Keratinocyte (primary cell): Measurements from ENCODE around the gene TRIP11. TPM values are rescaled to one million over a fixed set of nuclear protein-coding genes. Genes with fewer than 3 reads are reported as not detected.

ENCODE experiments used
- DNase-seq: peaks from one replicate; pipeline ENCODE4 v3.0.0-alpha.2; 2011; ENCODE audit warnings: low read depth, missing footprints, low spot score
- FAIRE-seq: peaks from 2 replicates; lab custom pipeline; 2011; peaks lifted over from hg19 to GRCh38; lab: Jason Lieb, UNC
- H2AFZ ChIP-seq: 2 replicates; pipeline ENCODE4 v1.6.0; 2012; ENCODE audit warnings: low read length, control low read depth, inconsistent platforms; ENCODE audit not compliant: control insufficient read depth
- H3K27ac ChIP-seq: 2 replicates; pipeline ENCODE4 v1.5.1; 2011; ENCODE audit warnings: low read length; ENCODE audit not compliant: control insufficient read depth, insufficient read depth
- H3K27me3 ChIP-seq: 3 replicates; pipeline ENCODE4 v1.6.0; 2011; ENCODE audit warnings: low read length; ENCODE audit not compliant: control insufficient read depth, insufficient read depth; ENCODE audit errors: extremely low read depth
- H3K36me3 ChIP-seq, 2 experiments: 2 replicates in 1 of 2; 3 replicates in 1 of 2; pipeline ENCODE4 v1.5.1; 2011; ENCODE audit warnings: low read length in 2 of 2, mild to moderate bottlenecking in 1 of 2; ENCODE audit not compliant: control insufficient read depth in 2 of 2, insufficient read depth in 2 of 2; ENCODE audit errors: extremely low read depth in 1 of 2
- H3K4me1 ChIP-seq: 3 replicates; pipeline ENCODE4 v1.5.1; 2011; ENCODE audit warnings: low read length; ENCODE audit not compliant: control insufficient read depth, insufficient read depth; ENCODE audit errors: extremely low read depth
- H3K4me2 ChIP-seq: 3 replicates; pipeline ENCODE4 v1.6.0; 2011; ENCODE audit warnings: low read depth, low read length; ENCODE audit not compliant: control insufficient read depth, insufficient read depth; ENCODE audit errors: extremely low read depth
- H3K4me3 ChIP-seq, 3 experiments: fragments of 200-600 bp in 1 of 3; sonication (generic) in 1 of 3; 2 replicates in 2 of 3; 3 replicates in 1 of 3; pipeline ENCODE4 v1.5.1; 2011 to 2016; ENCODE audit warnings: low read length in 3 of 3, mild to moderate bottlenecking in 3 of 3, control low read depth in 2 of 3, inconsistent platforms in 1 of 3, low read depth in 1 of 3, mixed read lengths in 1 of 3, mixed run types in 1 of 3, moderate library complexity in 1 of 3; ENCODE audit not compliant: control insufficient read depth in 2 of 3, insufficient read depth in 2 of 3; ENCODE audit errors: extremely low read depth in 1 of 3
- H3K79me2 ChIP-seq: 2 replicates; pipeline ENCODE4 v1.6.0; 2012; ENCODE audit warnings: low read length; ENCODE audit not compliant: control insufficient read depth, insufficient read depth
- H3K9ac ChIP-seq: 3 replicates; pipeline ENCODE4 v1.6.0; 2011; ENCODE audit warnings: low read length; ENCODE audit not compliant: control insufficient read depth, insufficient read depth; ENCODE audit errors: extremely low read depth
- H3K9me1 ChIP-seq: 3 replicates; pipeline ENCODE4 v1.6.0; 2011; ENCODE audit warnings: low read length; ENCODE audit not compliant: control insufficient read depth, insufficient read depth; ENCODE audit errors: extremely low read depth
- H3K9me3 ChIP-seq: 2 replicates; pipeline ENCODE4 v1.5.1; 2012; ENCODE audit warnings: low read depth, low read length; ENCODE audit not compliant: control insufficient read depth
- H4K20me1 ChIP-seq: 3 replicates; pipeline ENCODE4 v1.6.0; 2011; ENCODE audit warnings: low read length; ENCODE audit not compliant: control insufficient read depth, insufficient read depth; ENCODE audit errors: extremely low read depth
- EZH2 ChIP-seq: IDR thresholded peaks from one replicate; pipeline ENCODE4 v1.6.1; 2012; ENCODE audit warnings: inconsistent platforms, mild to moderate bottlenecking, low read length, moderate library complexity
- dilution Hi-C: fragments of 300-500 bp; cut with MboI; formaldehyde crosslinking; loops from one replicate; pipeline ENCODE4 v1.7.0; 2020; ENCODE audit warnings: low sequenced_read_pairs; ENCODE audit not compliant: extremely low pct_ligation_motif_present
- polyA plus RNA-seq, 5 experiments: library from polyadenylated mRNA; depleted of rRNA in 3 of 5; stranded (reverse) in 3 of 5; stranded (forward) in 1 of 5; unstranded in 1 of 5; fragments of >200 nt; gene quantifications; 1 replicate in 1 of 5; 2 replicates in 3 of 5; 3 replicates in 1 of 5; pipeline versions ENCODE4 v1.2.1 to v1.2.3, GENCODE V29; 2011 to 2012; ENCODE audit warnings: missing spikeins in 2 of 5, low read depth in 1 of 5, low replicate concordance in 1 of 5
- TF ChIP-seq, protein P1 (sequence below), 3 experiments: IDR thresholded peaks in 1 of 3; conservative IDR thresholded peaks in 1 of 3; optimal IDR thresholded peaks in 1 of 3; 2 replicates in 2 of 3; 3 replicates in 1 of 3; pipeline versions ENCODE3 to v1.5.1; 2011; ENCODE audit warnings: low read length in 3 of 3, mild to moderate bottlenecking in 3 of 3, moderate library complexity in 2 of 3, control low read depth in 1 of 3, inconsistent platforms in 1 of 3; ENCODE audit not compliant: insufficient read depth in 2 of 3; ENCODE audit errors: extremely low read depth in 1 of 3

Gene TRIP11
- polyA plus RNA-seq, 1 donor (not counting 4 experiments of a cell fraction or from before 2014, with no cell fraction given), result 25.3 TPM

DNA sequence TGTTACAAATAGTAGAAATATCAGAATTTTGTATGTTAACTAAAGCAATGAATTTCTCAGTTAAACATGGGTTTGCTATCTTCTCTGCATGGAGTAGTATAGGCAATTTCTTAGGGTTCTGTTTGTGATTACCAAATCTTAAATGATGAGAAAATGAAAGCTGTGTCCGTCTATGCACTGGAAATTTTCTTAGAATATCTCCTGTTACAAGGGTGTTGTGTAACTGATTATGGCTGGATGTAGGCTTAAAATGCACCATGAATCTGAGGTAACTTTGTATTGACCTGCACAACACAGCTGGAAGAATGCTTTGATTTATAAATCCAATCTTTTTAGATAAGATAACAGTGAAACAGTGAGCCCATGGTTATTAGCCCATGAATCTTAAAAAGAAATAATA lies 17.8 kb downstream of the TRIP11 start:
- peaks cover 2 to 6% of the 10 kb centered on the region in 2 experiments for H3K36me3 ChIP-seq

DNA sequence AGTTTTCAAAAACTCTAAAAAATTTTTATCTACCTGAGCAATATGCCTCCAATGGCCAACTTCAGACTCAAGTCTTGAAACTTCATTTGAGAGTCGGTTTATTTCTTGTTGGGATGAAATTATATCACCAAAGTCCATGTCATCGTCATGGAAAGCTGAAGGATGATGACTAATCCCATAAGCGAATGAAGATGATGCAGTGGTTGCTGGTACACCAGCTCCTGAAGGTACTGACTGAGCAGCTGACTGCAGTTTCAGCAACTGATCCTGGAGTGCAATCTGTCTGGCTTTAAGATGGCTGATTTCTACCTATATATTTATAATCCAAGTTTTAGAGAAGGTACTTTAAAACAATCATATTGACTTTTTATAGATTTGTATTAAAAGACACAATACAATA lies 18.3 kb downstream of the TRIP11 start:
- no peaks in the 10 kb centered on the region for H3K4me1 ChIP-seq
- no peak overlapping the region for H3K9ac ChIP-seq
- H3K36me3 ChIP-seq, result peaks cover 2 to 6% of the 10 kb centered on the region in 2 experiments

More for the DNA sequence above, 17.8 kb downstream of the TRIP11 start:
- Histone ChIP-seq H3K9me3 (no peaks in the 10 kb centered on the region), H3K4me1 (no peaks in the 10 kb centered on the region), H3K4me3 (no peak overlapping the region), H3K27me3 (no peaks in the 10 kb centered on the region), H3K4me2 (no peak overlapping the region), H3K79me2 (peaks cover 4% of the 10 kb centered on the region), H3K27ac (no peak overlapping the region), H4K20me1 (no peaks in the 10 kb centered on the region), H2AFZ (no peak overlapping the region), H3K9ac (no peak overlapping the region), H3K9me1 (no peaks in the 10 kb centered on the region)
- no peak for DNase-seq
- no peak for FAIRE-seq
- TF ChIP-seq, protein P1, sequence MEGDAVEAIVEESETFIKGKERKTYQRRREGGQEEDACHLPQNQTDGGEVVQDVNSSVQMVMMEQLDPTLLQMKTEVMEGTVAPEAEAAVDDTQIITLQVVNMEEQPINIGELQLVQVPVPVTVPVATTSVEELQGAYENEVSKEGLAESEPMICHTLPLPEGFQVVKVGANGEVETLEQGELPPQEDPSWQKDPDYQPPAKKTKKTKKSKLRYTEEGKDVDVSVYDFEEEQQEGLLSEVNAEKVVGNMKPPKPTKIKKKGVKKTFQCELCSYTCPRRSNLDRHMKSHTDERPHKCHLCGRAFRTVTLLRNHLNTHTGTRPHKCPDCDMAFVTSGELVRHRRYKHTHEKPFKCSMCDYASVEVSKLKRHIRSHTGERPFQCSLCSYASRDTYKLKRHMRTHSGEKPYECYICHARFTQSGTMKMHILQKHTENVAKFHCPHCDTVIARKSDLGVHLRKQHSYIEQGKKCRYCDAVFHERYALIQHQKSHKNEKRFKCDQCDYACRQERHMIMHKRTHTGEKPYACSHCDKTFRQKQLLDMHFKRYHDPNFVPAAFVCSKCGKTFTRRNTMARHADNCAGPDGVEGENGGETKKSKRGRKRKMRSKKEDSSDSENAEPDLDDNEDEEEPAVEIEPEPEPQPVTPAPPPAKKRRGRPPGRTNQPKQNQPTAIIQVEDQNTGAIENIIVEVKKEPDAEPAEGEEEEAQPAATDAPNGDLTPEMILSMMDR (optimal IDR thresholded peaks at IDR 0.05 in 1 of 3, IDR thresholded peaks at IDR 0.05 in 1 of 3, conservative IDR thresholded peaks at IDR 0.05 in 1 of 3; ENCODE audit: extremely low read depth in 1 of 3, insufficient read depth in 2 of 3, low read length in 3 of 3), result no peak
- TF ChIP-seq EZH2, result no peak
- dilution Hi-C loops, result no loop called here

More for the DNA sequence above, 18.3 kb downstream of the TRIP11 start:
- peaks cover 1% of the 10 kb centered on the region for H3K79me2 ChIP-seq
- no peak overlapping the region for H3K4me3 ChIP-seq
- DNase-seq, result no peak
- no peaks in the 10 kb centered on the region for H4K20me1 ChIP-seq
- no peak for TF ChIP-seq EZH2
- TF ChIP-seq, protein P1 (optimal IDR thresholded peaks at IDR 0.05 in 1 of 3, IDR thresholded peaks at IDR 0.05 in 1 of 3, conservative IDR thresholded peaks at IDR 0.05 in 1 of 3; ENCODE audit: extremely low read depth in 1 of 3, insufficient read depth in 2 of 3, low read length in 3 of 3), result no peak
- no peaks in the 10 kb centered on the region for H3K9me3 ChIP-seq
- dilution Hi-C loops, result no loop called here
- no peaks in the 10 kb centered on the region for H3K27me3 ChIP-seq
- FAIRE-seq, result no peak
- no peak overlapping the region for H3K27ac ChIP-seq
- H3K9me1 ChIP-seq, result no peaks in the 10 kb centered on the region
- no peak overlapping the region for H3K4me2 ChIP-seq
- H2AFZ ChIP-seq, result no peak overlapping the region
